Fibroblast of lung (primary cell): Measurements from ENCODE around the gene SPRYD3.

ENCODE experiments used
- CTCF ChIP-seq, 2 donors: IDR thresholded peaks in 1 of 2; conservative IDR thresholded peaks in 1 of 2; 1 replicate in 1 of 2; 2 replicates in 1 of 2; pipeline ENCODE4 v1.5.1; 2011 to 2012; ENCODE audit warnings: low read length in 2 of 2, control low read depth in 1 of 2, inconsistent platforms in 1 of 2, low read depth in 1 of 2, mild to moderate bottlenecking in 1 of 2
- EZH2 ChIP-seq: IDR thresholded peaks from 2 replicates; pipeline ENCODE4 v1.5.1; 2012; ENCODE audit warnings: low read length, control low read depth, mild to moderate bottlenecking; ENCODE audit errors: missing control alignments

- TF ChIP-seq CTCF (conservative IDR thresholded peaks at IDR 0.05 in 1 of 2, IDR thresholded peaks at IDR 0.05 in 1 of 2; ENCODE audit: low read depth in 1 of 2, low read length in 2 of 2) = no peak
- TF ChIP-seq EZH2 = no peak
Measured at GRCh38 chr12:53118751-53119300, 39.6 kb upstream of the SPRYD3 start.
